Posterior cingulate gyrus (tissue), 11 donors: Measurements from ENCODE around the gene FAM25G.

Experiments
- DNase-seq, 10 donors: peaks; one replicate each; pipeline versions ENCODE4 v3.0.0 to v3.0.0-alpha.2; 2020 to 2021; ENCODE audit warnings: mixed read lengths in 3 of 10
- intact Hi-C: fragments of 100-400 bp; cut with DNase I; formaldehyde crosslinking; loops from one replicate; pipeline ENCODE4 v1.15.1; 2023

FAM25G gene

GRCh38 chr10:47450442-47450841 lies 41.1 kb downstream of the FAM25G start:
- peak in 1 of 10 donors; percentile 67 for DNase-seq
- intact Hi-C loops: no loop called here

- peak in 2 of 10 donors; percentile 47 to 75 for DNase-seq
Measured at GRCh38 chr10:47449979-47450378, 41.5 kb downstream of the FAM25G start.

GRCh38 chr10:47449102-47449978 lies 42.2 kb downstream of the FAM25G start:
- DNase-seq: peak in 7 of 10 donors; percentile 22 to 87 (median 41)

More at GRCh38 chr10:47449979-47450378, 41.5 kb downstream of the FAM25G start:
- intact Hi-C loops: no loop called here

GRCh38 chr10:47447705-47448104 lies 43.8 kb downstream of the FAM25G start:
- intact Hi-C loops: no loop called here
- no peak for DNase-seq

More at GRCh38 chr10:47449102-47449978, 42.2 kb downstream of the FAM25G start:
- intact Hi-C loops: no loop called here

- intact Hi-C loops: no loop called here
- peak in 2 of 10 donors; percentile 51 to 54 for DNase-seq
Measured at GRCh38 chr10:47447209-47447608, 44.3 kb downstream of the FAM25G start.

GRCh38 chr10:47445720-47446119 lies 45.8 kb downstream of the FAM25G start:
- intact Hi-C loops: no loop called here
- DNase-seq: no peak

GRCh38 chr10:47444047-47444446 lies 47.5 kb downstream of the FAM25G start:
- no peak for DNase-seq
- intact Hi-C loops: no loop called here

- intact Hi-C loops: no loop called here
- DNase-seq: no peak
Measured at GRCh38 chr10:47443145-47443544, 48.4 kb downstream of the FAM25G start.

GRCh38 chr10:47442351-47442750 lies 49.1 kb downstream of the FAM25G start:
- intact Hi-C loops: no loop called here
- no peak for DNase-seq

- intact Hi-C loops: no loop called here
- DNase-seq: no peak
Measured at GRCh38 chr10:47441938-47442337, 49.6 kb downstream of the FAM25G start.

GRCh38 chr10:47440207-47440606 lies 51.3 kb downstream of the FAM25G start:
- DNase-seq: no peak
- intact Hi-C loops: no loop called here

GRCh38 chr10:47438857-47439474 lies 52.5 kb downstream of the FAM25G start:
- DNase-seq: no peak
- intact Hi-C loops: no loop called here
